Fibroblast of skin of scalp (primary cell): Measurements from ENCODE around the gene ALOX15B.
"Not testable (repeated sequence)": the region's sequence is repeated elsewhere in the genome, so short reads cannot be mapped to it uniquely, and the experiment has no call there.

Experiments
- DNase-seq: peaks from one replicate; pipeline ENCODE4 v3.0.0-alpha.2; 2013

ALOX15B gene

GRCh38 chr17:8041249-8041928 is 2.5 kb downstream of the ALOX15B start:
- peak; percentile 57 for DNase-seq

GRCh38 chr17:8041979-8042378 is 3.1 kb downstream of the ALOX15B start:
- DNase-seq = no peak

- DNase-seq = no peak
Observed at GRCh38 chr17:8044819-8045810, 6.3 kb downstream of the ALOX15B start.

- no peak for DNase-seq
Observed at GRCh38 chr17:8046306-8046928, 7.6 kb downstream of the ALOX15B start.

GRCh38 chr17:8046929-8047768 is 8.3 kb downstream of the ALOX15B start:
- DNase-seq = no peak

GRCh38 chr17:8047769-8048110 is 8.9 kb downstream of the ALOX15B start:
- no peak for DNase-seq

GRCh38 chr17:8048236-8048635 is 9.4 kb downstream of the ALOX15B start:
- no peak for DNase-seq

- no peak for DNase-seq
Observed at GRCh38 chr17:8048736-8049135, 9.9 kb downstream of the ALOX15B start.

GRCh38 chr17:8051831-8052230 is 13.0 kb downstream of the ALOX15B start:
- no peak for DNase-seq

GRCh38 chr17:8052256-8053252 is 13.7 kb downstream of the ALOX15B start:
- DNase-seq = no peak

- DNase-seq = no peak
Observed at GRCh38 chr17:8053600-8053999, 14.7 kb downstream of the ALOX15B start.

- DNase-seq = no peak
Observed at GRCh38 chr17:8055851-8056231, 17.0 kb downstream of the ALOX15B start.

GRCh38 chr17:8056232-8056975 is 17.5 kb downstream of the ALOX15B start:
- peak; percentile 63 for DNase-seq

- DNase-seq = no peak
Observed at GRCh38 chr17:8056976-8057625, 18.2 kb downstream of the ALOX15B start.

GRCh38 chr17:8057691-8058114 is 18.8 kb downstream of the ALOX15B start:
- peak; percentile 74 for DNase-seq

- no peak for DNase-seq
Observed at GRCh38 chr17:8059131-8059530, 20.3 kb downstream of the ALOX15B start.

- DNase-seq = peak; percentile 71
Observed at GRCh38 chr17:8060274-8060673, 21.4 kb downstream of the ALOX15B start.

- DNase-seq = not testable (repeated sequence)
Observed at GRCh38 chr17:8061851-8062250, 23.0 kb downstream of the ALOX15B start.

- no peak for DNase-seq
Observed at GRCh38 chr17:8062435-8062806, 23.6 kb downstream of the ALOX15B start.
